Neutrophil (primary cell): ENCODE measurements around the gene ZBTB32.

Experiments
- H3K27ac ChIP-seq: fragments of 200-600 bp; sonication (generic); 2 replicates; pipeline ENCODE4 v1.5.1; 2016; ENCODE audit warnings: mild to moderate bottlenecking, moderate library complexity
- H3K27me3 ChIP-seq: fragments of 200-600 bp; sonication (generic); 2 replicates; pipeline ENCODE4 v1.6.0; 2016; ENCODE audit warnings: mild to moderate bottlenecking
- H3K36me3 ChIP-seq: fragments of 200-600 bp; sonication (generic); 2 replicates; pipeline ENCODE4 v1.5.1; 2017
- H3K4me1 ChIP-seq, 2 experiments: fragments of 200-600 bp in 1 of 2; sonication (generic) in 1 of 2; 1 replicate in 1 of 2; 2 replicates in 1 of 2; pipeline versions ENCODE4 v1.5.1 to v1.6.1; 2013 to 2016; ENCODE audit warnings: low read depth in 1 of 2, low read length in 1 of 2, mild to moderate bottlenecking in 1 of 2, moderate library complexity in 1 of 2; ENCODE audit not compliant: control insufficient read depth in 1 of 2, insufficient read depth in 1 of 2
- H3K4me3 ChIP-seq, 2 experiments: fragments of 200-600 bp in 1 of 2; sonication (generic) in 1 of 2; 1 replicate in 1 of 2; 2 replicates in 1 of 2; pipeline ENCODE4 v1.5.1; 2013 to 2016; ENCODE audit warnings: low read depth in 1 of 2, low read length in 1 of 2, mild to moderate bottlenecking in 1 of 2, moderate library complexity in 1 of 2
- H3K9me3 ChIP-seq: fragments of 200-600 bp; sonication (generic); 2 replicates; pipeline ENCODE4 v1.5.1; 2016
- TF ChIP-seq, protein P1 (sequence below): fragments of 200-600 bp; sonication (generic); IDR thresholded peaks from 2 replicates; pipeline ENCODE4 v1.5.1; 2016; ENCODE audit warnings: antibody characterized with exemption

ZBTB32 gene

DNA sequence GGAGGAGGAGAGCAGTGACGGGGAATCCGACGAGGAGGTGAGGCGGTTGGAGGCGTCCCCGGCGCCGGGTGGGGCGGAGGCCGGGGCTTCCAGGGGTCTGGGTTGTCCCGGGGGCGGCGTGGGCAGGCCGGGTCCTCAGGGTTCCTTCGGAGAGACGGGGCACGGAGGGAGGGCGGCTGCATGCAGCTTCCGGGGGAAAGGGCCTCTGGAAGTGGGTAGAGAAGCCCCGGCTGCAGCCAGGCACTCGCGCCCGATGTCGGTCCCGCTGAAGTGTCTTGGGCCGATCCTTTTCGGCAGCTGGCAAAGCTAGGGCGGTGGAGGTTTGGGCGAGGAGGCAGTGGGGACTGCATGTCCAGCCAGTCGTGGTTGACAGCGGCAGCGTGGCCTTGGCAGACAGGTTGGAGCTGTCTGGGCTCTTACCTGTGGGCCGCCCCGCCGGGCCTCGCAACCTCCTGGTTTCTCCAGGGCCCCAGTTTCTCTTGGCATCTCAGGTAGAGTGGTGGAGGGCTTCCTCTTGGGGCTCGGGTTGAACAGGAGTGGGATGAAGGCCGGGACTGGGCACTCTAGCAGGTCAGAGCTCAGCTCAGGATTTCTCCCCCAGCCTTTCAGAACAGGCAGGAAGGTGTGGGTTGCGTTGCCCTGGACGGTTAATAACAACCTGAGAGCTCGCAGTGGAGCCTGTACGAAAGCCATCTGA, 14.1 kb downstream of the ZBTB32 start:
- peak overlapping the region; percentile 72 to 82 for H3K4me3 ChIP-seq

DNA sequence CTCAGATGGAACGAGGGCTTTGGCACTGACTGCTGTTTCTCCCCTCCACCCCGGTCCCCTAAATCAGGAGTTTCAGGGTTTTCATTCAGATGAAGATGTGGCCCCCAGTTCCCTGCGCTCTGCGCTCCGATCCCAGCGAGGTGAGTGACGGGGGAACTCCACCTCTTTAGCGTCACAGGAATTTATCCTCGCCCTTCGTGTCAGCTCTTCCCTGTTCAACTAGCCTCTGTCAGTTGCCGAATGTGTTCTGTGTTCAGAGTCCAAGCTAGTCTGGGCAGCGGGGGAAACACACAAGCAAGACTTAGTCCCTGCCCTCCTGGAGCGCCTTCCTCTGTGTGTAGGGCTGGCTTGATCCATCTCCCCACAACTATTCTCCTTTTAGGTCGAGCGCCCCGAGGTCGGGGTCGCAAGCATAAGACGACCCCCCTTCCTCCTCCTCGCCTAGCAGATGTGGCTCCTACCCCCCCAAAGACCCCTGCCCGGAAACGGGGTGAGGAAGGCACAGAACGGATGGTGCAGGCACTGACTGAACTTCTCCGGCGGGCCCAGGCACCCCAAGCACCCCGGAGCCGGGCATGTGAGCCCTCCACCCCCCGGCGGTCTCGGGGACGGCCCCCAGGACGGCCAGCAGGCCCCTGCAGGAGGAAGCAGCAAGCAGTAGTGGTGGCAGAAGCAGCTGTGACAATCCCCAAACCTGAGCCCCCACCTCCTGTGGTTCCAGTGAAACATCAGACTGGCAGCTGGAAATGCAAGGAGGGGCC, 15.2 kb downstream of the ZBTB32 start:
- Histone ChIP-seq H3K9me3 (no peaks in the 10 kb centered on the region), H3K4me1 (peaks cover 29 to 35% of the 10 kb centered on the region in 2 experiments), H3K27ac (no peak overlapping the region), H3K4me3 (peak overlapping the region; percentile 72 to 82), H3K27me3 (no peaks in the 10 kb centered on the region), H3K36me3 (peaks cover 51% of the 10 kb centered on the region)
- TF ChIP-seq, protein P1, sequence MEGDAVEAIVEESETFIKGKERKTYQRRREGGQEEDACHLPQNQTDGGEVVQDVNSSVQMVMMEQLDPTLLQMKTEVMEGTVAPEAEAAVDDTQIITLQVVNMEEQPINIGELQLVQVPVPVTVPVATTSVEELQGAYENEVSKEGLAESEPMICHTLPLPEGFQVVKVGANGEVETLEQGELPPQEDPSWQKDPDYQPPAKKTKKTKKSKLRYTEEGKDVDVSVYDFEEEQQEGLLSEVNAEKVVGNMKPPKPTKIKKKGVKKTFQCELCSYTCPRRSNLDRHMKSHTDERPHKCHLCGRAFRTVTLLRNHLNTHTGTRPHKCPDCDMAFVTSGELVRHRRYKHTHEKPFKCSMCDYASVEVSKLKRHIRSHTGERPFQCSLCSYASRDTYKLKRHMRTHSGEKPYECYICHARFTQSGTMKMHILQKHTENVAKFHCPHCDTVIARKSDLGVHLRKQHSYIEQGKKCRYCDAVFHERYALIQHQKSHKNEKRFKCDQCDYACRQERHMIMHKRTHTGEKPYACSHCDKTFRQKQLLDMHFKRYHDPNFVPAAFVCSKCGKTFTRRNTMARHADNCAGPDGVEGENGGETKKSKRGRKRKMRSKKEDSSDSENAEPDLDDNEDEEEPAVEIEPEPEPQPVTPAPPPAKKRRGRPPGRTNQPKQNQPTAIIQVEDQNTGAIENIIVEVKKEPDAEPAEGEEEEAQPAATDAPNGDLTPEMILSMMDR = no peak

More for the DNA sequence above, 14.1 kb downstream of the ZBTB32 start:
- Histone ChIP-seq H3K27ac (peak overlapping the region; percentile 95), H3K36me3 (peaks cover 40% of the 10 kb centered on the region), H3K4me1 (peaks cover 29 to 35% of the 10 kb centered on the region in 2 experiments), H3K27me3 (peaks cover 8% of the 10 kb centered on the region), H3K9me3 (no peaks in the 10 kb centered on the region)
- TF ChIP-seq, protein P1 = no peak

DNA sequence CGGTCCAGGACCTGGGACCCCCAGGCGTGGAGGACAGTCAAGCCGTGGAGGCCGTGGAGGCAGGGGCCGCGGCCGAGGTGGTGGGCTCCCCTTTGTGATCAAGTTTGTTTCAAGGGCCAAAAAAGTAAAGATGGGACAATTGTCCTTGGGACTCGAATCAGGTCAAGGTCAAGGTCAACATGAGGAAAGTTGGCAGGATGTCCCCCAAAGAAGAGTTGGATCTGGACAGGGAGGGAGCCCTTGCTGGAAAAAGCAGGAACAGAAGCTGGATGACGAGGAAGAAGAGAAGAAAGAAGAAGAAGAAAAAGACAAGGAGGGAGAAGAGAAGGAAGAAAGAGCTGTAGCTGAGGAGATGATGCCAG, 15.8 kb downstream of the ZBTB32 start:
- peaks cover 29 to 35% of the 10 kb centered on the region in 2 experiments for H3K4me1 ChIP-seq
- H3K27me3 ChIP-seq = no peaks in the 10 kb centered on the region
- no peaks in the 10 kb centered on the region for H3K9me3 ChIP-seq
- no peak overlapping the region for H3K27ac ChIP-seq
- H3K36me3 ChIP-seq = peaks cover 57% of the 10 kb centered on the region
- TF ChIP-seq, protein P1 = no peak
- no peak overlapping the region for H3K4me3 ChIP-seq

DNA sequence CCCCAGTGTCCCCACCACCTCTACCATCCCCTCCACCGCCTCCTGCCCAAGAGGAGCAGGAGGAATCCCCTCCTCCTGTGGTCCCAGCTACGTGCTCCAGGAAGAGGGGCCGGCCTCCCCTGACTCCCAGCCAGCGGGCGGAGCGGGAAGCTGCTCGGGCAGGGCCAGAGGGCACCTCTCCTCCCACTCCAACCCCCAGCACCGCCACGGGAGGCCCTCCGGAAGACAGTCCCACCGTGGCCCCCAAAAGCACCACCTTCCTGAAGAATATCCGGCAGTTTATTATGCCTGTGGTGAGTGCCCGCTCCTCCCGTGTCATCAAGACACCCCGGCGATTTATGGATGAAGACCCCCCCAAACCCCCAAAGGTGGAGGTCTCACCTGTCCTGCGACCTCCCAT, 16.3 kb downstream of the ZBTB32 start:
- Histone ChIP-seq H3K27me3 (no peaks in the 10 kb centered on the region), H3K4me1 (peaks cover 26 to 30% of the 10 kb centered on the region in 2 experiments), H3K9me3 (no peaks in the 10 kb centered on the region), H3K27ac (no peak overlapping the region), H3K4me3 (no peak overlapping the region), H3K36me3 (peaks cover 62% of the 10 kb centered on the region)
- TF ChIP-seq, protein P1 = no peak

DNA sequence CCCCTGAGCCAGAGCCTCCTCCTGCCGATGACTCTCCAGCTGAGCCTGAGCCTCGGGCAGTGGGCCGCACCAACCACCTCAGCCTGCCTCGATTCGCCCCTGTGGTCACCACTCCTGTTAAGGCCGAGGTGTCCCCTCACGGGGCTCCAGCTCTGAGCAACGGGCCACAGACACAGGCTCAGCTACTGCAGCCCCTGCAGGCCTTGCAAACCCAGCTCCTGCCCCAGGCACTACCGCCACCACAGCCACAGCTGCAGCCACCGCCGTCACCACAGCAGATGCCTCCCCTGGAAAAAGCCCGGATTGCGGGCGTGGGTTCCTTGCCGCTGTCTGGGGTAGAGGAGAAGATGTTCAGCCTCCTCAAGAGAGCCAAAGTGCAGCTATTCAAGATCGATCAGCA, 17.0 kb downstream of the ZBTB32 start:
- H3K27ac ChIP-seq = no peak overlapping the region
- H3K36me3 ChIP-seq = peaks cover 69% of the 10 kb centered on the region
- TF ChIP-seq, protein P1 = no peak

More for the DNA sequence above, 17.0 kb downstream of the ZBTB32 start:
- peaks cover 19 to 23% of the 10 kb centered on the region in 2 experiments for H3K4me1 ChIP-seq
- no peaks in the 10 kb centered on the region for H3K9me3 ChIP-seq
- H3K27me3 ChIP-seq = no peaks in the 10 kb centered on the region
- no peak overlapping the region for H3K4me3 ChIP-seq
